HCT116 (cell line): ENCODE results near the gene TAAR8. TPM values are rescaled to one million over a fixed set of nuclear protein-coding genes. Genes with fewer than 3 reads are reported as not detected.

Experiments used
- ATAC-seq: fragments of 200-7000 bp; cut with Tn5 transposase; 2 replicates; pipeline ENCODE4 v1.9.1; 2020; ENCODE audit warnings: mild to moderate bottlenecking, moderate library complexity
- BruUV-seq: library from RNA; stranded (reverse); fragments of 400-500 nt; replicated peaks from 2 replicates; lab custom pipeline; 2021; lab: Mats Ljungman, UMichigan
- CTCF ChIA-PET: fragments of 300-600 bp; sonication (Branson Sonifier 250); formaldehyde crosslinking; loops from one replicate; lab custom pipeline; 2021; ENCODE audit warnings: antibody characterized with exemption; lab: Charles Lee
- POLR2A ChIA-PET: fragments of 300-600, 350-600 bp; sonication (Branson Sonifier 250); formaldehyde crosslinking; loops from one replicate; lab custom pipeline; 2021; ENCODE audit warnings: antibody characterized with exemption; lab: Charles Lee
- RAD21 ChIA-PET, 2 experiments: fragments of 300-600 bp; sonication (Branson Sonifier 250); formaldehyde crosslinking; loops; one replicate each; lab custom pipeline; 2023; ENCODE audit warnings: low total read pairs in 2 of 2; ENCODE audit not compliant: uncharacterized antibody in 2 of 2, unreplicated experiment in 2 of 2, low non-redundant PET in 1 of 2; lab: Charles Lee
- DNase-seq: peaks from one replicate; pipeline ENCODE4 v3.0.0-alpha.2; 2010; ENCODE audit warnings: low read depth, low spot score
- H2AFZ ChIP-seq: fragments of 200-600 bp; shearing (Covaris generic), sonication (generic); 2 replicates; pipeline ENCODE4 v1.6.1; 2017; ENCODE audit warnings: low read depth, mixed run types, mixed read lengths, antibody characterized with exemption, low read length; ENCODE audit not compliant: poor library complexity, severe bottlenecking
- H3K27ac ChIP-seq: 2 replicates; pipeline ENCODE4 v1.5.1; 2012; ENCODE audit warnings: low read depth, low read length
- H3K27me3 ChIP-seq: fragments of 200-600 bp; sonication (generic); 2 replicates; pipeline ENCODE4 v1.6.1; 2016; ENCODE audit warnings: mixed run types, low read length, mixed read lengths; ENCODE audit not compliant: insufficient read depth
- H3K36me3 ChIP-seq, 2 experiments: fragments of 200-500 bp in 1 of 2; fragments of 200-600 bp in 1 of 2; sonication (Bioruptor generic) in 1 of 2; sonication (generic) in 1 of 2; 2 replicates each; pipeline versions ENCODE4 v1.5.1 to v1.6.1; 2014 to 2016; ENCODE audit warnings: low read length in 2 of 2, inconsistent platforms in 1 of 2, mixed read lengths in 1 of 2, mixed run types in 1 of 2; ENCODE audit not compliant: insufficient read depth in 2 of 2, control insufficient read depth in 1 of 2
- H3K4me1 ChIP-seq, 2 experiments: fragments of 200-600 bp in 1 of 2; sonication (generic) in 1 of 2; 2 replicates each; pipeline versions ENCODE4 v1.5.1 to v1.6.1; 2012 to 2017; ENCODE audit warnings: low read length in 2 of 2, inconsistent platforms in 1 of 2, mild to moderate bottlenecking in 1 of 2, mixed read lengths in 1 of 2, mixed run types in 1 of 2, moderate library complexity in 1 of 2; ENCODE audit not compliant: insufficient read depth in 2 of 2, control insufficient read depth in 1 of 2
- H3K4me2 ChIP-seq: fragments of 200-600 bp; sonication (generic); 2 replicates; pipeline ENCODE4 v1.6.1; 2017; ENCODE audit warnings: mixed run types, low read length, mixed read lengths
- H3K4me3 ChIP-seq, 2 experiments: fragments of 200-600 bp in 1 of 2; sonication (generic) in 1 of 2; replicated peaks in 1 of 2; 2 replicates each; pipeline ENCODE4 v1.5.1; 2011 to 2016; ENCODE audit warnings: low read length in 2 of 2, control low read depth in 1 of 2, low read depth in 1 of 2, mild to moderate bottlenecking in 1 of 2, mixed read lengths in 1 of 2, mixed run types in 1 of 2
- H3K79me2 ChIP-seq: fragments of 200-600 bp; sonication (generic); 2 replicates; pipeline ENCODE4 v1.6.1; 2017; ENCODE audit warnings: mild to moderate bottlenecking, mixed run types, low read length, moderate library complexity, mixed read lengths; ENCODE audit not compliant: insufficient read depth
- H3K9ac ChIP-seq: fragments of 200-600 bp; sonication (generic); 2 replicates; pipeline ENCODE4 v1.6.1; 2016; ENCODE audit warnings: low read length, mixed read lengths
- H3K9me2 ChIP-seq: fragments of 200-600 bp; sonication (generic), shearing (Covaris generic); 2 replicates; pipeline ENCODE4 v1.6.1; 2017; ENCODE audit warnings: mixed run types, mild to moderate bottlenecking, moderate library complexity; ENCODE audit not compliant: insufficient read depth
- H3K9me3 ChIP-seq, 2 experiments: fragments of 200-500 bp in 1 of 2; fragments of 200-600 bp in 1 of 2; sonication (Bioruptor generic) in 1 of 2; sonication (generic) in 1 of 2; 2 replicates each; pipeline ENCODE4 v1.6.1; 2014 to 2017; ENCODE audit warnings: low read length in 2 of 2, mixed read lengths in 2 of 2, inconsistent platforms in 1 of 2, low read depth in 1 of 2, mild to moderate bottlenecking in 1 of 2, mixed run types in 1 of 2, moderate library complexity in 1 of 2; ENCODE audit not compliant: control insufficient read depth in 1 of 2, insufficient read depth in 1 of 2
- H4K20me1 ChIP-seq: fragments of 200-600 bp; sonication (generic), shearing (Covaris generic); 2 replicates; pipeline ENCODE4 v1.6.1; 2017; ENCODE audit warnings: mixed run types, mild to moderate bottlenecking, moderate library complexity; ENCODE audit not compliant: insufficient read depth
- CBX3 ChIP-seq: IDR thresholded peaks from 2 replicates; pipeline ENCODE4 v1.6.1; 2012; ENCODE audit warnings: low read depth
- CEBPB ChIP-seq: IDR thresholded peaks from 2 replicates; pipeline ENCODE4 v1.6.1; 2012; ENCODE audit warnings: low read depth
- EGR1 ChIP-seq: IDR thresholded peaks from 2 replicates; pipeline ENCODE4 v1.6.1; 2012; ENCODE audit warnings: low read depth
- ELF1 ChIP-seq: IDR thresholded peaks from 2 replicates; pipeline ENCODE4 v1.6.1; 2012; ENCODE audit warnings: low read depth, borderline replicate concordance
- EZH2 ChIP-seq: fragments of 200-600 bp; sonication (generic); IDR thresholded peaks from 2 replicates; pipeline ENCODE4 v1.6.1; 2017; ENCODE audit warnings: antibody characterized with exemption, mixed run types
- EZH2phosphoT487 ChIP-seq: fragments of 200-600 bp; IDR thresholded peaks from 2 replicates; pipeline ENCODE4 v1.6.1; 2018; ENCODE audit warnings: antibody characterized with exemption, borderline replicate concordance
- FOSL1 ChIP-seq: IDR thresholded peaks from 2 replicates; pipeline ENCODE4 v1.6.1; 2012; ENCODE audit warnings: low read depth
- JUND ChIP-seq: IDR thresholded peaks from 2 replicates; pipeline ENCODE4 v1.6.1; 2012
- POLR2A ChIP-seq: IDR thresholded peaks from 2 replicates; pipeline ENCODE4 v1.7.0; 2011; ENCODE audit warnings: borderline replicate concordance; ENCODE audit not compliant: insufficient read depth, insufficient read length; ENCODE audit errors: extremely low read depth
- POLR2AphosphoS5 ChIP-seq: IDR thresholded peaks from 2 replicates; pipeline ENCODE4 v1.6.1; 2011; ENCODE audit warnings: mild to moderate bottlenecking, low read depth, low read length, moderate library complexity
- SIN3A ChIP-seq: IDR thresholded peaks from 2 replicates; pipeline ENCODE4 v1.6.1; 2012; ENCODE audit warnings: low read depth
- SP1 ChIP-seq: IDR thresholded peaks from 2 replicates; pipeline ENCODE4 v1.6.1; 2012; ENCODE audit warnings: low read depth
- SRF ChIP-seq: IDR thresholded peaks from 2 replicates; pipeline ENCODE4 v1.6.1; 2012; ENCODE audit warnings: low read depth
- TCF7L2 ChIP-seq: IDR thresholded peaks from 2 replicates; pipeline ENCODE4 v1.7.0; 2011; ENCODE audit warnings: borderline replicate concordance, inconsistent platforms; ENCODE audit not compliant: insufficient read depth, insufficient read length; ENCODE audit errors: extremely low read depth
- YY1 ChIP-seq: IDR thresholded peaks from 2 replicates; pipeline ENCODE4 v1.6.1; 2011; ENCODE audit warnings: low read length, low read depth, moderate library complexity, mild to moderate bottlenecking; ENCODE audit not compliant: insufficient replicate concordance; ENCODE audit errors: extremely low read depth
- ZNF274 ChIP-seq: fragments of 200-500 bp; sonication (Bioruptor generic); IDR thresholded peaks from 2 replicates; pipeline ENCODE4 v1.6.1; 2014; ENCODE audit warnings: mild to moderate bottlenecking, low read depth, low read length, inconsistent platforms
- intact Hi-C: fragments of 100-400 bp; cut with micrococcal nuclease; formaldehyde crosslinking; loops from 2 replicates; pipeline ENCODE4 v1.10.0; 2022
- total RNA-seq: library from RNA; stranded (reverse); gene quantifications from one replicate; pipeline ENCODE4 v1.2.1, GENCODE V29; 2021; ENCODE audit not compliant: unreplicated experiment
- TF ChIP-seq, protein P1 (sequence below): IDR thresholded peaks from 2 replicates; pipeline ENCODE4 v1.6.1; 2012
- TF ChIP-seq, protein P2 (sequence below), 3 experiments: fragments of 200-600 bp in 1 of 3; sonication (generic) in 1 of 3; IDR thresholded peaks in 2 of 3; conservative IDR thresholded peaks in 1 of 3; 2 replicates each; pipeline ENCODE4 v1.5.1; 2012 to 2017; ENCODE audit warnings: low read depth in 2 of 3, low read length in 2 of 3, antibody characterized with exemption in 1 of 3, borderline replicate concordance in 1 of 3, control low read depth in 1 of 3, mild to moderate bottlenecking in 1 of 3, mixed read lengths in 1 of 3, mixed run types in 1 of 3, moderate library complexity in 1 of 3; ENCODE audit not compliant: insufficient read depth in 1 of 3
- TF ChIP-seq, protein P3 (sequence below): IDR thresholded peaks from 2 replicates; pipeline ENCODE4 v1.6.1; 2012
- TF ChIP-seq, protein P4 (sequence below): IDR thresholded peaks from 2 replicates; pipeline ENCODE4 v1.6.1; 2011; ENCODE audit warnings: mild to moderate bottlenecking, low read length, moderate library complexity; ENCODE audit not compliant: insufficient replicate concordance; ENCODE audit errors: extremely low read depth

Gene TAAR8
- total RNA-seq, 1 experiment from 2014 or later: not detected

DNA sequence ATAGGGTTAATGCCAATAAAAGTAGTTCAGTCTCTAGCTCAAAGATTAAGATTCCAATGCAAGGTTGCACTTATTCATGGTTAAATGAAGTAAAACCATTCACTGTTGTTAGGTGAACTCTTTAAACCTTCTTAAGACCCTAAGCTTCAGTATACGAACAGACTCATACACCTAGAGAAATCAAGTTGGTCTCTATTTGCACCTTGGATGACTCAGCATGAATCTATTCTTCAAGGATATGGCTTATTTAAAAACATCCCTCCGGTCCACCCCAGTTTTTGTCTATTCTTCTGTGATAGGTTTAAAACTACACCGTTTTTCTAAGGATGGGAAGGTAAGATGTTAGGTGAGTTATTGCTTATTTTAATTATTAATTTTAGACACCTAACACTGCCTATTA, 15.3 kb upstream of the TAAR8 start:
- BruUV-seq: no TSS peak
- Histone ChIP-seq H3K79me2 (no peaks in the 10 kb centered on the region), H3K9ac (no peak overlapping the region), H3K4me1 (no peaks in the 10 kb centered on the region), H3K36me3 (no peaks in the 10 kb centered on the region), H2AFZ (no peak overlapping the region), H3K27ac (no peak overlapping the region), H3K4me3 (no peak overlapping the region), H3K27me3 (no peaks in the 10 kb centered on the region), H4K20me1 (no peaks in the 10 kb centered on the region), H3K9me2 (no peaks in the 10 kb centered on the region), H3K9me3 (no peaks in the 10 kb centered on the region), H3K4me2 (no peak overlapping the region)
- ATAC-seq (no peak), DNase-seq (no peak)
- intact Hi-C loops: no loop called here
- CTCF ChIA-PET: no interaction called here
- RAD21 ChIA-PET: no interaction called here
- TF ChIP-seq TCF7L2 (no peak), EZH2phosphoT487 (no peak), CBX3 (no peak), YY1 (no peak), JUND (no peak), SIN3A (no peak), ELF1 (no peak), ZNF274 (no peak), EZH2 (no peak), POLR2AphosphoS5 (no peak), CEBPB (no peak), EGR1 (no peak), FOSL1 (no peak), SRF (no peak), POLR2A (no peak), SP1 (no peak)
- TF ChIP-seq, protein P1, sequence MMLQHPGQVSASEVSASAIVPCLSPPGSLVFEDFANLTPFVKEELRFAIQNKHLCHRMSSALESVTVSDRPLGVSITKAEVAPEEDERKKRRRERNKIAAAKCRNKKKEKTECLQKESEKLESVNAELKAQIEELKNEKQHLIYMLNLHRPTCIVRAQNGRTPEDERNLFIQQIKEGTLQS: no peak
- TF ChIP-seq, protein P2, sequence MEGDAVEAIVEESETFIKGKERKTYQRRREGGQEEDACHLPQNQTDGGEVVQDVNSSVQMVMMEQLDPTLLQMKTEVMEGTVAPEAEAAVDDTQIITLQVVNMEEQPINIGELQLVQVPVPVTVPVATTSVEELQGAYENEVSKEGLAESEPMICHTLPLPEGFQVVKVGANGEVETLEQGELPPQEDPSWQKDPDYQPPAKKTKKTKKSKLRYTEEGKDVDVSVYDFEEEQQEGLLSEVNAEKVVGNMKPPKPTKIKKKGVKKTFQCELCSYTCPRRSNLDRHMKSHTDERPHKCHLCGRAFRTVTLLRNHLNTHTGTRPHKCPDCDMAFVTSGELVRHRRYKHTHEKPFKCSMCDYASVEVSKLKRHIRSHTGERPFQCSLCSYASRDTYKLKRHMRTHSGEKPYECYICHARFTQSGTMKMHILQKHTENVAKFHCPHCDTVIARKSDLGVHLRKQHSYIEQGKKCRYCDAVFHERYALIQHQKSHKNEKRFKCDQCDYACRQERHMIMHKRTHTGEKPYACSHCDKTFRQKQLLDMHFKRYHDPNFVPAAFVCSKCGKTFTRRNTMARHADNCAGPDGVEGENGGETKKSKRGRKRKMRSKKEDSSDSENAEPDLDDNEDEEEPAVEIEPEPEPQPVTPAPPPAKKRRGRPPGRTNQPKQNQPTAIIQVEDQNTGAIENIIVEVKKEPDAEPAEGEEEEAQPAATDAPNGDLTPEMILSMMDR (IDR thresholded peaks at IDR 0.05 in 2 of 3, conservative IDR thresholded peaks at IDR 0.05 in 1 of 3; ENCODE audit: borderline replicate concordance in 1 of 3, insufficient read depth in 1 of 3, low read depth in 2 of 3, low read length in 2 of 3): no peak
- TF ChIP-seq, protein P3, sequence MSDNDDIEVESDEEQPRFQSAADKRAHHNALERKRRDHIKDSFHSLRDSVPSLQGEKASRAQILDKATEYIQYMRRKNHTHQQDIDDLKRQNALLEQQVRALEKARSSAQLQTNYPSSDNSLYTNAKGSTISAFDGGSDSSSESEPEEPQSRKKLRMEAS: no peak
- TF ChIP-seq, protein P4, sequence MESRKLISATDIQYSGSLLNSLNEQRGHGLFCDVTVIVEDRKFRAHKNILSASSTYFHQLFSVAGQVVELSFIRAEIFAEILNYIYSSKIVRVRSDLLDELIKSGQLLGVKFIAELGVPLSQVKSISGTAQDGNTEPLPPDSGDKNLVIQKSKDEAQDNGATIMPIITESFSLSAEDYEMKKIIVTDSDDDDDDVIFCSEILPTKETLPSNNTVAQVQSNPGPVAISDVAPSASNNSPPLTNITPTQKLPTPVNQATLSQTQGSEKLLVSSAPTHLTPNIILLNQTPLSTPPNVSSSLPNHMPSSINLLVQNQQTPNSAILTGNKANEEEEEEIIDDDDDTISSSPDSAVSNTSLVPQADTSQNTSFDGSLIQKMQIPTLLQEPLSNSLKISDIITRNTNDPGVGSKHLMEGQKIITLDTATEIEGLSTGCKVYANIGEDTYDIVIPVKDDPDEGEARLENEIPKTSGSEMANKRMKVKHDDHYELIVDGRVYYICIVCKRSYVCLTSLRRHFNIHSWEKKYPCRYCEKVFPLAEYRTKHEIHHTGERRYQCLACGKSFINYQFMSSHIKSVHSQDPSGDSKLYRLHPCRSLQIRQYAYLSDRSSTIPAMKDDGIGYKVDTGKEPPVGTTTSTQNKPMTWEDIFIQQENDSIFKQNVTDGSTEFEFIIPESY: no peak
- POLR2A ChIA-PET: no interaction called here
